HepG2 (cell line): ENCODE data around the gene GPR62. TPM values are rescaled to one million over a fixed set of nuclear protein-coding genes. Genes with fewer than 3 reads are reported as not detected.

Experiments
- ERF ChIP-seq: IDR thresholded peaks from 2 replicates; pipeline ENCODE4 v1.6.1; 2018; ENCODE audit warnings: missing biosample characterization, missing genetic modification reagents
- GTF3A ChIP-seq: sonication (generic); formaldehyde crosslinking; conservative IDR thresholded peaks from 2 replicates; pipeline ENCODE4 v1.4.0; 2020; ENCODE audit warnings: mild to moderate bottlenecking, missing genetic modification reagents
- HNRNPL ChIP-seq: fragments of 200-400 bp; formaldehyde crosslinking; IDR thresholded peaks from 2 replicates; pipeline ENCODE4 v1.6.1; 2017; ENCODE audit warnings: mild to moderate bottlenecking, low read depth, low read length
- NFKB2 ChIP-seq: sonication (generic); formaldehyde crosslinking; IDR thresholded peaks from 2 replicates; pipeline ENCODE4 v1.4.0; 2020; ENCODE audit warnings: missing genetic modification reagents, borderline replicate concordance
- NRL ChIP-seq: sonication (generic); formaldehyde crosslinking; IDR thresholded peaks from 2 replicates; pipeline ENCODE4 v1.5.0; 2020; ENCODE audit warnings: missing genetic modification reagents, mild to moderate bottlenecking, moderate library complexity, borderline replicate concordance
- TOE1 ChIP-seq: sonication (generic); formaldehyde crosslinking; IDR thresholded peaks from 2 replicates; pipeline ENCODE4 v1.4.0; 2020; ENCODE audit warnings: mild to moderate bottlenecking, missing genetic modification reagents
- ZFX ChIP-seq: sonication (generic); formaldehyde crosslinking; IDR thresholded peaks from 2 replicates; pipeline ENCODE4 v1.4.0; 2020; ENCODE audit warnings: mild to moderate bottlenecking, low read depth, missing genetic modification reagents, moderate library complexity
- ZNF292 ChIP-seq: sonication (generic); formaldehyde crosslinking; IDR thresholded peaks from 2 replicates; pipeline ENCODE4 v1.8.1; 2022; ENCODE audit warnings: mild to moderate bottlenecking, low read depth, missing genetic modification reagents, borderline replicate concordance
- ZNF557 ChIP-seq: sonication (generic); formaldehyde crosslinking; IDR thresholded peaks from 2 replicates; pipeline ENCODE4 v1.4.0; 2020; ENCODE audit warnings: missing genetic modification reagents
- ZNF558 ChIP-seq: sonication (generic); formaldehyde crosslinking; IDR thresholded peaks from 2 replicates; pipeline ENCODE4 v1.9.0; 2022; ENCODE audit warnings: mild to moderate bottlenecking, missing genetic modification reagents, borderline replicate concordance
- ZNF615 ChIP-seq: sonication (generic); formaldehyde crosslinking; IDR thresholded peaks from 2 replicates; pipeline ENCODE4 v1.5.0; 2020; ENCODE audit warnings: mild to moderate bottlenecking, missing genetic modification reagents, borderline replicate concordance
- ZNF629 ChIP-seq: sonication (generic); formaldehyde crosslinking; conservative IDR thresholded peaks from 2 replicates; pipeline ENCODE4 v1.5.0; 2020; ENCODE audit warnings: missing genetic modification reagents
- ZNF850 ChIP-seq: sonication (generic); formaldehyde crosslinking; conservative IDR thresholded peaks from 2 replicates; pipeline ENCODE4 v1.9.0; 2021; ENCODE audit warnings: mild to moderate bottlenecking, missing genetic modification reagents
- polyA plus RNA-seq, 8 experiments: library from polyadenylated mRNA; depleted of rRNA in 3 of 8; stranded (reverse) in 7 of 8; unstranded in 1 of 8; fragments of >200 nt; fragmentation: Illumina TruSeq in 4 of 8; extraction: Trizol in 4 of 8; gene quantifications; 2 replicates each; pipeline versions ENCODE4 v1.2.1 to v1.2.3, GENCODE V29; 2011 to 2016; ENCODE audit warnings: low read depth in 4 of 8, missing spikeins in 1 of 8, mixed read lengths in 1 of 8; ENCODE audit not compliant: insufficient read depth in 1 of 8
- total RNA-seq, 5 experiments: library from RNA; depleted of rRNA; stranded (reverse); fragments of >200 nt; fragmentation: Illumina TruSeq; extraction: Trizol; gene quantifications; 2 replicates each; pipeline ENCODE4 v1.2.3, GENCODE V29; 2016; ENCODE audit warnings: low read depth in 1 of 5
- TF ChIP-seq, protein P1 (sequence below): sonication (generic); formaldehyde crosslinking; IDR thresholded peaks from 2 replicates; pipeline ENCODE4 v1.9.0; 2021; ENCODE audit warnings: missing genetic modification reagents, borderline replicate concordance
- TF ChIP-seq, protein P2 (sequence below): sonication (generic); formaldehyde crosslinking; IDR thresholded peaks from 2 replicates; pipeline ENCODE4; 2020; ENCODE audit warnings: missing genetic modification reagents, mild to moderate bottlenecking, borderline replicate concordance
- TF ChIP-seq, protein P3 (sequence below): sonication (generic); formaldehyde crosslinking; IDR thresholded peaks from 2 replicates; pipeline ENCODE4 v1.4.0; 2020; ENCODE audit warnings: missing genetic modification reagents
- TF ChIP-seq, protein P4 (sequence below): sonication (generic); formaldehyde crosslinking; conservative IDR thresholded peaks from 2 replicates; pipeline ENCODE4 v1.4.0; 2020; ENCODE audit warnings: mild to moderate bottlenecking, missing genetic modification reagents, moderate library complexity

Gene GPR62
- total and polyA plus RNA-seq, 2 of the 13 experiments (the other 11 are each of a cell fraction or from before 2014, with no cell fraction given) = not detected

DNA sequence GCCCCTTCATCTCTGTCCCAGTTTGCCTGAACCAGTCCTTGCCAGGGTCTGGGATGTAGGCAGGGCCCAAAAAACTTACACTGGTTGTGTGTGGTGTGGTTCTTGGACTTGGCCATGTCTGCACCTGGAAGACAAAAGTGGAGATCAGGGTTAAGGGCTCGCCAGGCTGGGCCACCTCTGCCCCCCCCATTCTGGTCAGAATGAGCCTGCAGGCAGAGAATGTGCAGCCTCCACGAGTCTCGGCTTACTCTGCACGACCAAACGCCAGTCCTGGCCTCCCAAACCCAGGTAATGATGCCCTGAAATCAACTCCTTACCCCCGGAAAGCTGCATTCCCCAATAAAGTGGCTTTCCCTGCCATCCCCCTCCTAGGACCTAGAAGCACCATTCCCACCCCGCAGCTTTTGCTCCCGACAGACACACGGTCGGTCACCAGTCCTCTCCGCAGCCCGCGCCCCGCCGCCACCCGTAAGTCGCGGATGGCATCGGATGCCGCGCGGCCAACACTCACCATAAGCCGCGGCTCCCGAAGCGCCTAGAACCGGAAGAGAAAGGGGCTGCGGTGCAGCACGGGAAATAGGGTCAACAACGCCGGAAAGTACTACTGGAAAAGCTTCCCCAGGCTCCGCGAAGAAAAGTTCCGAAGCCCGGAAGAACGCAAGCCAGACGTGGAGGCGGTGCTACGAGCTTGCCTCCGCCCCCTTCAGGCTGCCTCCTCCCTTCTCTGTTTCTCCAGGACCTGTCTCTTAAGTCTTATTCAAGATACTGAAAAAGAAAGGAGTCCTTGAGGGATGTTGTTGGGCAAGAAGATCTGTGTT lies 40.4 kb downstream of the GPR62 start, which contains the start of gene RPL29 (continued):
- TF ChIP-seq ZNF850 (CRISPR knock-in tag) (no peak), NRL (CRISPR knock-in tag) (peak; percentile 92), HNRNPL (0 out of 2 replicates have a peak, but pooled peaks have one; percentile 55), ZNF629 (no peak), GTF3A (CRISPR knock-in tag) (no peak), ZNF292 (CRISPR knock-in tag) (no peak), ERF (CRISPR knock-in tag) (peak; percentile 94), ZNF615 (CRISPR knock-in tag) (no peak; the same call in 1 of the 2 replicates), ZNF558 (CRISPR knock-in tag) (peak; percentile 81; the same call in 1 of the 2 replicates), ZFX (CRISPR knock-in tag) (peak; percentile 89), NFKB2 (CRISPR knock-in tag) (peak; percentile 93; the same call in 1 of the 2 replicates), ZNF557 (CRISPR knock-in tag) (peak; percentile 77; the same call in 1 of the 2 replicates), TOE1 (peak; percentile 81)
- TF ChIP-seq, protein P1, sequence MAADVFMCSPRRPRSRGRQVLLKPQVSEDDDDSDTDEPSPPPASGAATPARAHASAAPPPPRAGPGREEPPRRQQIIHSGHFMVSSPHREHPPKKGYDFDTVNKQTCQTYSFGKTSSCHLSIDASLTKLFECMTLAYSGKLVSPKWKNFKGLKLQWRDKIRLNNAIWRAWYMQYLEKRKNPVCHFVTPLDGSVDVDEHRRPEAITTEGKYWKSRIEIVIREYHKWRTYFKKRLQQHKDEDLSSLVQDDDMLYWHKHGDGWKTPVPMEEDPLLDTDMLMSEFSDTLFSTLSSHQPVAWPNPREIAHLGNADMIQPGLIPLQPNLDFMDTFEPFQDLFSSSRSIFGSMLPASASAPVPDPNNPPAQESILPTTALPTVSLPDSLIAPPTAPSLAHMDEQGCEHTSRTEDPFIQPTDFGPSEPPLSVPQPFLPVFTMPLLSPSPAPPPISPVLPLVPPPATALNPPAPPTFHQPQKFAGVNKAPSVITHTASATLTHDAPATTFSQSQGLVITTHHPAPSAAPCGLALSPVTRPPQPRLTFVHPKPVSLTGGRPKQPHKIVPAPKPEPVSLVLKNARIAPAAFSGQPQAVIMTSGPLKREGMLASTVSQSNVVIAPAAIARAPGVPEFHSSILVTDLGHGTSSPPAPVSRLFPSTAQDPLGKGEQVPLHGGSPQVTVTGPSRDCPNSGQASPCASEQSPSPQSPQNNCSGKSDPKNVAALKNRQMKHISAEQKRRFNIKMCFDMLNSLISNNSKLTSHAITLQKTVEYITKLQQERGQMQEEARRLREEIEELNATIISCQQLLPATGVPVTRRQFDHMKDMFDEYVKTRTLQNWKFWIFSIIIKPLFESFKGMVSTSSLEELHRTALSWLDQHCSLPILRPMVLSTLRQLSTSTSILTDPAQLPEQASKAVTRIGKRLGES (CRISPR knock-in tag) = peak; percentile 61; the same call in 1 of the 2 replicates
- TF ChIP-seq, protein P2, sequence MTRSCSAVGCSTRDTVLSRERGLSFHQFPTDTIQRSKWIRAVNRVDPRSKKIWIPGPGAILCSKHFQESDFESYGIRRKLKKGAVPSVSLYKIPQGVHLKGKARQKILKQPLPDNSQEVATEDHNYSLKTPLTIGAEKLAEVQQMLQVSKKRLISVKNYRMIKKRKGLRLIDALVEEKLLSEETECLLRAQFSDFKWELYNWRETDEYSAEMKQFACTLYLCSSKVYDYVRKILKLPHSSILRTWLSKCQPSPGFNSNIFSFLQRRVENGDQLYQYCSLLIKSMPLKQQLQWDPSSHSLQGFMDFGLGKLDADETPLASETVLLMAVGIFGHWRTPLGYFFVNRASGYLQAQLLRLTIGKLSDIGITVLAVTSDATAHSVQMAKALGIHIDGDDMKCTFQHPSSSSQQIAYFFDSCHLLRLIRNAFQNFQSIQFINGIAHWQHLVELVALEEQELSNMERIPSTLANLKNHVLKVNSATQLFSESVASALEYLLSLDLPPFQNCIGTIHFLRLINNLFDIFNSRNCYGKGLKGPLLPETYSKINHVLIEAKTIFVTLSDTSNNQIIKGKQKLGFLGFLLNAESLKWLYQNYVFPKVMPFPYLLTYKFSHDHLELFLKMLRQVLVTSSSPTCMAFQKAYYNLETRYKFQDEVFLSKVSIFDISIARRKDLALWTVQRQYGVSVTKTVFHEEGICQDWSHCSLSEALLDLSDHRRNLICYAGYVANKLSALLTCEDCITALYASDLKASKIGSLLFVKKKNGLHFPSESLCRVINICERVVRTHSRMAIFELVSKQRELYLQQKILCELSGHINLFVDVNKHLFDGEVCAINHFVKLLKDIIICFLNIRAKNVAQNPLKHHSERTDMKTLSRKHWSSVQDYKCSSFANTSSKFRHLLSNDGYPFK (CRISPR knock-in tag) = peak; percentile 95
- TF ChIP-seq, protein P3, sequence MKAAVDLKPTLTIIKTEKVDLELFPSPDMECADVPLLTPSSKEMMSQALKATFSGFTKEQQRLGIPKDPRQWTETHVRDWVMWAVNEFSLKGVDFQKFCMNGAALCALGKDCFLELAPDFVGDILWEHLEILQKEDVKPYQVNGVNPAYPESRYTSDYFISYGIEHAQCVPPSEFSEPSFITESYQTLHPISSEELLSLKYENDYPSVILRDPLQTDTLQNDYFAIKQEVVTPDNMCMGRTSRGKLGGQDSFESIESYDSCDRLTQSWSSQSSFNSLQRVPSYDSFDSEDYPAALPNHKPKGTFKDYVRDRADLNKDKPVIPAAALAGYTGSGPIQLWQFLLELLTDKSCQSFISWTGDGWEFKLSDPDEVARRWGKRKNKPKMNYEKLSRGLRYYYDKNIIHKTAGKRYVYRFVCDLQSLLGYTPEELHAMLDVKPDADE (CRISPR knock-in tag) = peak; percentile 71; the same call in 1 of the 2 replicates
- TF ChIP-seq, protein P4, sequence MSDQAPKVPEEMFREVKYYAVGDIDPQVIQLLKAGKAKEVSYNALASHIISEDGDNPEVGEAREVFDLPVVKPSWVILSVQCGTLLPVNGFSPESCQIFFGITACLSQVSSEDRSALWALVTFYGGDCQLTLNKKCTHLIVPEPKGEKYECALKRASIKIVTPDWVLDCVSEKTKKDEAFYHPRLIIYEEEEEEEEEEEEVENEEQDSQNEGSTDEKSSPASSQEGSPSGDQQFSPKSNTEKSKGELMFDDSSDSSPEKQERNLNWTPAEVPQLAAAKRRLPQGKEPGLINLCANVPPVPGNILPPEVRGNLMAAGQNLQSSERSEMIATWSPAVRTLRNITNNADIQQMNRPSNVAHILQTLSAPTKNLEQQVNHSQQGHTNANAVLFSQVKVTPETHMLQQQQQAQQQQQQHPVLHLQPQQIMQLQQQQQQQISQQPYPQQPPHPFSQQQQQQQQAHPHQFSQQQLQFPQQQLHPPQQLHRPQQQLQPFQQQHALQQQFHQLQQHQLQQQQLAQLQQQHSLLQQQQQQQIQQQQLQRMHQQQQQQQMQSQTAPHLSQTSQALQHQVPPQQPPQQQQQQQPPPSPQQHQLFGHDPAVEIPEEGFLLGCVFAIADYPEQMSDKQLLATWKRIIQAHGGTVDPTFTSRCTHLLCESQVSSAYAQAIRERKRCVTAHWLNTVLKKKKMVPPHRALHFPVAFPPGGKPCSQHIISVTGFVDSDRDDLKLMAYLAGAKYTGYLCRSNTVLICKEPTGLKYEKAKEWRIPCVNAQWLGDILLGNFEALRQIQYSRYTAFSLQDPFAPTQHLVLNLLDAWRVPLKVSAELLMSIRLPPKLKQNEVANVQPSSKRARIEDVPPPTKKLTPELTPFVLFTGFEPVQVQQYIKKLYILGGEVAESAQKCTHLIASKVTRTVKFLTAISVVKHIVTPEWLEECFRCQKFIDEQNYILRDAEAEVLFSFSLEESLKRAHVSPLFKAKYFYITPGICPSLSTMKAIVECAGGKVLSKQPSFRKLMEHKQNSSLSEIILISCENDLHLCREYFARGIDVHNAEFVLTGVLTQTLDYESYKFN (CRISPR knock-in tag) = peak; percentile 54; the same call in 1 of the 2 replicates
